GM10847 (cell line): ENCODE measurements around the gene MAP4K5.

Source experiments
- POLR2A ChIP-seq: IDR thresholded peaks from 2 replicates; pipeline ENCODE4 v1.6.1; 2011; ENCODE audit not compliant: insufficient read length; ENCODE audit errors: extremely low read depth

Gene MAP4K5

DNA sequence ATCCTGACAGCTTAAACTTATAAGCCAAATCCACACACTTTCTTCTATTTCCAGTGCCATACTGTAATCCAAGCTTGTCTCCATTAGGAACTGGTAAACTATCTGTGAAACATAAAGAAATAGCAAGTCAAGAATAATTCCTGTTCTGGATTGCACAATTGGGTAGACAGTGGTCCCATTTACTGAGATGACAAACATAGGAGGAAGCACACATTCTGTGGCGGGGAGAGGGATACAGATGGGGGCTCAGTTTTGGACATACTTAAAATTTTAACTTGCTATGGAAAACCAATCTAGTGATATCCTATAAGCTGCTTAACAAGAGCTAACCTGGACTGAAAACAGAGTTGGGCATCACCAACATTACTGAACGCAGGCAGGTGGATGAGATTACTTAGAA is 16.3 kb downstream of the MAP4K5 start:
- TF ChIP-seq POLR2A = no peak

DNA sequence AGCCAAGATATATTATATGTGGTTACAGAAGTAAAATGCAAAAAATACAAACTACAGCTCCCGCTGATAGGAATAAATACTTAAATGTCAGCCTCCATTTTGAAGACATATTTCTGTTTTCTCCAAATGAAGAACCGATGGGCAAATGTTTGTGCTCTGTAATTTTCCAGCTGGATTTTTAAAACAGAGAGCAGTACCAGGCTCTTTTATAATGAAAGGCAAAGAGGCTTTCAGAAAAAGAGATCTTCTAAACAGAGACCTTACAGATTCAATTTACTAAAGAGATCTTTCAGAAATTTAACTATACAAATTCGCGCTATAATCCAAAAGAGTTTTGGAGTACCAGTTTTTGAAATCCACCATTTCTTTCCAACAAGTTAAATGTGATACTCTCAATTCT is 19.9 kb downstream of the MAP4K5 start:
- TF ChIP-seq POLR2A = no peak

DNA sequence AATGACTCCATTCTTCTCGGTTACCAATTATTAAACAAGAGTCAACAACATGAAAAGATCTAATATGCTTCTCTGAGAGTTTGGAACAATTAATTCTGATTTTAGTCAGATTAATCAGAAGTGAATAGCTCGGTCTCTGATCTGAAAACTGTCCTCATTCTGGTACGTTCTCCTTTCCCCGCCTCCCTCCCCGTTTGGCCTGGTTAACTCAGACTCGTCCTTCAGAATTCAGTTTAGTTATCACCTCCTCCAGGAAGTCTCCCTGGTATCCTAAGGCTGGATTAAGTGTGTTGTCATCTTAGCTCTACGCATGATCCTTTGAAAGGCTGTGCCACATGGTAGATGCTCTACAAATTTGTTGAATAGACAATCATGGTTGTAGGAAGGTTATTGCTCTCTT is 22.2 kb downstream of the MAP4K5 start:
- TF ChIP-seq POLR2A = no peak

DNA sequence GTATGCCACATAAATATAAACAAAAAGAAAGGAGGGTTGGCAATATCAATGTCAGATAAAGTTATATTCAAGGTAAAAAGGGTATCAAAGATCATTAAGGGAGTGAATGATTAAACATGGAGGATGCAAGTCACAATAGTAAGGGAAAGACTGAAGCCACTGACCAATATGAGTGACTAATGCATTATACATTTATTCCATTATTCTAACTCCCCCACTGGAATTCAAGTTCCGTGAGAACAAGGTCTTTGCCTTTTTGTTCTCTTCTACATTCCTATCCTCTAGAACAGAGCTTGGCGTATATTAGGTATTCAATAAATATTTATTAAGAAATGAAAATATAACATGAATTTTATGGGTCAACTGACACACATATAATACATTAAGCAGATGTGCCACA is 30.7 kb downstream of the MAP4K5 start:
- TF ChIP-seq POLR2A = no peak

DNA sequence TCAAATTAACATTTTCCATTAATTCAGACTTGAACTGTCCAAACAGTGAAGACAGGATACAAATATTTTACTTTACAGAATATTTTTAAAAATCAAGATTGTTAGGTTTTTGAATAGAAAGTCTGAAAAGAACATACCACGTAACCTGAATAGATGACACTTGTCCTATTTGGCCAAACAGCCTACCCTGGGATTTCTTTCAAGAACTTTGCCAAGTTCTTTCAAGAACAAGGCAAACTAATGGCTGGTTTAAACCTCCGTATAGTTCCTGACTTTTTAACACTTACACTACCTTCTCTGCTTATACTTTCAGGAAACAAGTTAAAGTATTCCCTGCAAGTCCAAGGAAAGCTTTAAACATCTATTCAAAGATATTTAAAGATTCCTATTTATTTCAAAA is 35.0 kb downstream of the MAP4K5 start:
- no peak for TF ChIP-seq POLR2A

DNA sequence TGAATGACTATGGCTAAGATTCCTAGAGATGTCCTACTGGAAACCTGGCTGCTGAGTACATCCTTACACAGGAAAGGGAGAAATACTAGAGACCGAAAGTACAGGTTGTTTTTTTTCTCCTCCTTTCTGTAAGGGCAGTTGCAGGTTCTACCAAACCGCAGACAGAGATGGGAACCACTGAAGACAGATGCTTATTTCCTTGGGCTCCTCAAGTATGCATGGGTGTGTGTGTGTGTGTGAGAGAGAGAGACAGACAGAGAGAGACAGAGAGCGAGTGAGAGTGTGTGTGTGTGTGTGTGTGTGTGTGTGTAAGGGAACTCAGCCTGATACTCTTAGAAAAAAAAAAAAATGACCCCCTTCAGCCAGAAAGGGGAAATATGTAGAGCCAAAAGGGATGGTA is 42.5 kb downstream of the MAP4K5 start:
- no peak for TF ChIP-seq POLR2A

DNA sequence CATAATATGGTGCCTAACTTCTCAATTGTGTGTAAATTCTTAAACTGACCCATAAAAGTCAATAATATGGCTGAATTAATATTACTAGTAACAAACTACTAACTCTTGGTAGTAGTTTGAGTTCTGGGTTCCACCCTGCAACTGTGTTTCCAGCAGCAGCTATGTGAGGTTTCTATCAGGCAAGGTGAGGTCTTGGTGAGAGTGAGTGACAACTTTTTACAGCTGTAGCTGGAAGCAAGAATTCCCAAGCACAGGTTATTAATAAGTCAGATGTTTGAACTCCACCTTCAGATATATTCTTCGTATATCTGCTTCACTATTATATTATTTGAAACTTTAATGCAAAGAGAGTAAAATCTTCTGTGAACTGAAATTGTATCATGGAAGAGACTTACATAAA is 43.8 kb downstream of the MAP4K5 start:
- TF ChIP-seq POLR2A = no peak

DNA sequence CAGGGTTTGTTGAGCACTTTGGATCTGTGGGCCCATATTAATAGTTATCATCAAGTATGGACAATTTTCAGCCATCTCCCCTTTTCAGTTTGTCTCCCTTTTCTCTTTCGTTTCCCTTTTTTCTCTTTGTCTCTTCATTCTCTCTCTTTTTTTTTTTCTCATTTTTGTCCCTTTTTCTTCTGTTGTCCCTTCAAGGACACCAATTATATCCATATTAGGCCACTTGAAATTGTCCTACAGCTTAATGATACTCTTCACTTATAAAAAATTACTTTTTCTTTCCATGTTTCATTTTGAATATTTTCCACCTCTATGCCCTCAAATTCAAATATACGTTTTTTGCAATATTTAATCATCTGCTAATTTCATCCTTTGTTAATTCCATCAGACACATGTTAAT is 53.3 kb downstream of the MAP4K5 start:
- no peak for TF ChIP-seq POLR2A

DNA sequence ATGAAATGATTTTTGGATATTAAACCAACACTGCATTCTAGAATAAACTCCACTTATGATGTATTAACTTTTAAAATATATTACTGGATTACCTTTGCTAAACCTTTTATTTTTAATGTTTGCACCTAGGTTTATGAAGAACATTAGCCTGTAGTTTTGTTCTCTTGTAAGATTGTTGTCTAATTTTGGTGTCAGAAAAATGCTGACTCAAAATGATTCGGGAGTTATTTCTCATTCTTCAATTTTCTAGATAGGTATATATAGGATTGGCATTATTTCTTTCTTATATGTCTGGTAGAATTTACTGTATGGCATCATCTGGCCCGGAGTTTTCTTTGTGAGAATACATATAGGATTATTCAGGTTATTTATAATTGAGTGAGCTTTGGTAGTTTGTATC is 54.6 kb downstream of the MAP4K5 start:
- no peak for TF ChIP-seq POLR2A

DNA sequence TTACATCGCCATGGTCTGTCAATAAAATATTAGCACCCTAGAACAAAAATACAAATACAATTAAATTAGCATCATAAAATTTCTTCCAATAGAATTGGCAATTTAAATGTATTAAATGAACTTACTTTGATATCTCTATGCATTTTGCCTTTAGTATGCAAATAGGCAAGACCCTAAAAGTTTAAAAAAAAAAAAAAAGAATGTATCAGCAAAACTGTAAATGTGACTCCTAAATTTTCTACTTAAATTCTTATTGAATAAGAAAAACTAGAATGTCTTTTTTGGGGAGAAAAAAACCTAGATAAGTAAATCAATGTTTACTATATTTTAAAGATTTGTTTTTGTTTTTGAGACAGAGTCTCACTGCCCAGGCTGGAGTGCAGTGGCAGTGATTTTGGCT is 56.2 kb downstream of the MAP4K5 start:
- TF ChIP-seq POLR2A = no peak

DNA sequence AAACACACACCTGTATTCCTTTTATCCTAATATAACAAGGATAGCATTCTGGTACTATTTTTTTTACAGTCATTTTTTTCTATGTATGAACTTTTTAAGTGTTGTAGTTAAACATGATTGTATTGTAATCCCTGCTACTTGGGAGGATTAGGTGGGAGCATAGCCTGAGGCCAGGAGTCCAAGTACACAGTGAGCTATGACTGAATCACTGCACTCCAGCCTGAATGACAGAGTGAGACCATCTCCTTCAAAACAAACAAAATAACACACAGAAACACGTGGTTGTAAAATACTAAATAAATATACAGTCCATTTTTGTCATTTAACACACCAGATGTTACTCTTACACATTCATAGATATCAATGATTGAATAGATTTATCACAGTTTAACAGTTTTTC is 56.9 kb downstream of the MAP4K5 start:
- TF ChIP-seq POLR2A = no peak

DNA sequence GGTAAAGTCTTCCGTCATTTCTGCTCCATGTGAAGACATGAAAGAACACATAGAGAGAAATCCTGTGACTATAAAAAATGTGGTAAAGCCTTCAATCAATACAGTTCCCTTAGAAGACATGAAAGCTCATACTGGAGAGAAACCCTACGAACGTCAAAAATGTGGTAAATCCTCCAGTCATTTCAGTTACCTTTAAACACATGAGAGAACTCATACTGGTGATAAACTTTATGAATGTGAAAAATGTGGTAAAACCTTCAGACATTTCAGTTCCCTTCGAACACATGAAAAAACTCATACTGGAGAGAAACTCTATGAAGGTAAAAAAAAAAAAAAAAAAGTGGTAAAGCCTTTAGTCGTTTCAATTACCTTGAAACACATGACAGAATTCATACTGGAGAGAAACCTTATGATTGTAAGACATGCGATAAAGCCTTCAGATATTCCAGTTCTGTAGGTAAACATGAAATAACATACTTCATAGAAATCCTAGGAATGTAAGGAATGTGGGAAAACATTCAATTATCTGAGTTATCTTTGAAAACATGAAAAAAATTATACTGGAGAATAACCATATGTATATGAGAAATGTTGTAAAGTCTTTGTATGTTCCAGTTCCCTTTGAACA is 60.4 kb downstream of the MAP4K5 start:
- no peak for TF ChIP-seq POLR2A

DNA sequence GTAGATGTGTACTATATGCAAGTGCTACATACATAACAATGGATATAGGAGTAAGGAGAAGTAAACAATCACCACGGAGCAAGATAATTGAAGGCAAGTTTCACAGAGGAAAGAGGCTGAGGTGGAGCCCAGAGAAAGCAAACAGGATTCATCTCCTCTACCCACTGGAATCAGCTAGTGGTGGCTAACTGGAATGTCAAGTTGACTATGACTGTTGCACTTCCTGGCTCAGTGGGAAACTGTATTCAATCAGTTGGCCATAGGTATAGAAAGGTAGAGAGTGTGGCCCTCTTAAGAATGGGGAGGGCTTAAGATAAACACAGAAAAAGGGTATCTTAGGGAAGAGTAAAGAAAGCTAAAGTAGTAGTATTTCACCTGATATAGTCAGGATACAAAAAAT is 62.4 kb downstream of the MAP4K5 start:
- no peak for TF ChIP-seq POLR2A

DNA sequence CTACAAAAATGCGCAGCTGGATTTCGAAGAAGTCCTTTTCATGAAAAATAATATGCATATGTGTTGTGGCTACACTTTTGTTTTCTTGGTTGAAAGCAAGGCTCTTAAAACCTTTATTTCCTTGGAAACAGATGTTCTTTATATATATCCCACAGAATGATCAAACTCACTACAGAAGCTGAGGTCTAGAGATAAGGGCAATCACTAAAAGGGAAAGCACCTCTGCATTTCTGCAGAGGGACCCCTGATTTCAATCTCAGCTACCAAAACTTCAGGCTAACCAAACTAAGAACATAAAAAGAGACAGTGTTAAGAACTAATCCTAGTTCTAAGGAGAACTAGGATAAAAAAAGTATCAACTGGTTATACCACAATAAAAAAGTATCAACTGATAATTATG is 70.3 kb downstream of the MAP4K5 start:
- no peak for TF ChIP-seq POLR2A

DNA sequence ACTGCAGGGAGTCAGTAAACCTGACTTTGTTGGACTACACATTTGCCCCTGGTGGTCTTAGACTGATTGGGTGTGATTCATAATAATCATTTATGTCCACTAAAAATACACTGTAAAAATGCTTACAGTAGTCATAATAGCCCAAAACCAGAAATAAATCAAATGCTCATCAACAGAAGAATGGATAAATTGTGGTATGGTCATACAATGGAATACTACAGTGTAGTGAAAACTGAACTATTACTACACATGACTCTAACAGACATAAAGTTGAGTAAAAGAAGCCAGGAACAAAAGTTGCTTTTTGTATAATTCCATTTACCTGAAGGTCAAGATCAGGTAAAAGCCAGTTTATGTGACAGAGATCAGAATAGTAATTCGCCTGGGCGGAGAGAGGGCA is 78.5 kb downstream of the MAP4K5 start:
- TF ChIP-seq POLR2A = no peak

DNA sequence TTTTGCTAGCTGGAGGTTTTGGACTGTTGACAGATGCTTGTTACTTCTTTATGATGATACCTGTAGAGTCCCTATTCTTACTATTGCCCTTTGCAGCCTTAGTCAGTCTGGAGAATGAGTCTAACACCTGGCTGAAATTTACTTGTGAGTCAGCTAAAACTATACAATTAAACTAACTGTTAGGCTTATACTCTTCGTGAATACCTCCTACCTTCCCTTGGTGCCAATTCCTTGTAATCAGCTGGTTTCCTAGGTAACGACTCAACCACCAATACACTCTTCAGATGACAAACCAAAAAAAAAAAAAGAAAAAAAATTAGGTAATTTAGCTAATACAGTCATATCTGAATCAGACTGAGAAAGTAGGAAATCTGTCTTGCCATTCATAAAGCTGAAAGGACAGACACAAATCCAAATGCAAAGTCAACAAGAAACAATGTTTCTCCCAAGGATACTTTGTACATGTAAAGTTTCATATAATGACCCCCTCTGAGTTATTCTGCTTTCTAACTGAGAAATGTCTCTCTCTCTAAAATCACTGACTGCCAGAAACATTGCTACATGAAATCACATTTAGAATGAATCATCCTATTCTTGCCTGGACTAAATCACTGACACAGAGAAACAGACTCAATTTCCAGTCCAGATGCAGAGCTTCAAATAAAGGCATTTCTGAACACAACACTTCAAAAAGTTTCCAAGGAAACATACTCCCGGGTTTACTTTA is 79.2 kb downstream of the MAP4K5 start:
- TF ChIP-seq POLR2A = no peak

DNA sequence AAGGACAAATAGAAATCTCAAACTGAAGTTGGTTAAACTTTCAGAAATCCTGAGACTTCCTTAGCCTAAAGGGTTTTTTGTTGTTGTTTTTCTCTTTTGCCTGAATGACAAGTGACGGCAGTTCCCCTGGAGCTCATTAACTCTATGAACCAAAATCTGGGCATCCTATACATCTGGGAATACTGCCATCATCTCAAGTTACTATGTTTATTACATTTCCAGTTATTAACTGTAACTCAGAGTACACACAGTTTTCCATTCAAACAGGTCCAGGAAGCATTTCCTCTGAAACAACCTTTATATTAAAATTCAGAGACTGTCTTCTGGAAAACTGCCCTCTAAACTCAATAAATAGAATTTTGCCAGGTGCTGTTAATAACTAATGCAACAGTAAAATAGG is 80.1 kb downstream of the MAP4K5 start:
- TF ChIP-seq POLR2A = no peak
